Measurements from ENCODE around the gene SH3PXD2A. TPM values are rescaled to one million over a fixed set of nuclear protein-coding genes. Genes with fewer than 3 reads are reported as not detected.
"Not testable (repeated sequence)": the region's sequence is repeated elsewhere in the genome, so short reads cannot be mapped to it uniquely, and the experiment has no call there.

The SH3PXD2A gene
- total and polyA plus RNA-seq, 8 donors: 3.9 to 16.4 (median 8.0) TPM

GRCh38 chr10:103635580-103635979 lies 219.8 kb downstream of the SH3PXD2A start:
- ATAC-seq: no peak
- intact Hi-C loops (cut with DNase I): no loop called here
- no peak overlapping the region for H3K4me3 ChIP-seq
- 66 to 73% methylated on average over 5 of the region's 5 CpGs for WGBS, 2 donors
- no peak for TF ChIP-seq CTCF (IDR thresholded peaks at IDR 0.05)
- no peak overlapping the region for H3K27ac ChIP-seq
- peaks cover 0 to 6% (median 6%) of the 10 kb centered on the region in 3 donors for H3K4me1 ChIP-seq
- H3K9me3 ChIP-seq: no peaks in the 10 kb centered on the region
- H3K27me3 ChIP-seq: no peaks in the 10 kb centered on the region
- DNase-seq: no peak
- no peak for FAIRE-seq
- H3K36me3 ChIP-seq: no peaks in the 10 kb centered on the region

DNA sequence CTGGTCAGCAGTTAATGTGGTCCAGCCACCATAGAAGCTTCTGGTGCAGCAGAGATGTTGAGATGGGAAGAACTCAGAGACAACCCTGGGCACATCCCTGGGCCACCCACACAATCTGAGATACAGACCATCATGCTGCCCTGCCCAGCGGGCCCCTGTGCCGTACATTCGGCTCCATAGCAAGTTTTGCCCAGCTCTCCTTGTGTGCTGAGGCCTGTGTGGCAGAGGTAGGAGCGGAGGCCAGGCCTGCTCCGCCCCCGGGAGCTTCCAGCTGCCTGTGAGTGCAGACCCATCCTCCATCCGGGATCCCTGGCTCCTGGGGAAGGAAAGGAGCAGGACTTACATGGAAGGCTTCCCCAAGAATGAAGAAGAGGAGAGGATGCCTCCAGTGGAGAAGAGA lies 221.5 kb downstream of the SH3PXD2A start:
- FAIRE-seq (no peak), ATAC-seq (no peak), DNase-seq (peak in 1 of 6 donors; percentile 31)
- no peak for TF ChIP-seq CTCF (IDR thresholded peaks at IDR 0.05)
- Histone ChIP-seq H3K9me3 (no peaks in the 10 kb centered on the region), H3K36me3 (no peaks in the 10 kb centered on the region), H3K4me1 (peaks cover 0 to 6% (median 6%) of the 10 kb centered on the region in 3 donors), H3K27me3 (no peaks in the 10 kb centered on the region), H3K27ac (no peak overlapping the region), H3K4me3 (no peak overlapping the region)
- intact Hi-C loops (cut with DNase I): no loop called here
- 89 to 92% methylated on average over 7 of the region's 7 CpGs for WGBS, 2 donors

DNA sequence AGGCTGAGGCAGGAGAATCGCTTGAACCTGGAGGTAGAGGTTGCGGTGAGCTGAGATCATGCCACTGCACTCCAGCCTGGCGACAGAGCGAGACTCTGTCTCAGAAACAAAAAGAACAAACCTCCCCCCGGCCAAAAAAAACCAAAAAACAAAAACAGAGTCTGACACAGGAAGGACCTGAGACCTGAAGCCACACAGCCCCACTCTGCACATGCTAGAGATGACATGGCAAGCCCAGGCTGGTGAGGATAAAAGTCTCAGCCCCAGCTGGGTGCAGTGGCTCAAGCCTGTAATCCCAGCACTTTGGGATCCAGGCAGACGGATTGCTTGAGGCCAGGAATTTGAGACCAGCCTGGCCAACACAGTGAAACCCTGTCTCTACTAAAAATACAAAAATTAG lies 222.5 kb downstream of the SH3PXD2A start:
- 83 to 95% methylated on average over 6 of the region's 6 CpGs for WGBS, 2 donors
- intact Hi-C loops (cut with DNase I); H3K27ac ChIP-seq; H3K9me3 ChIP-seq; H3K4me3 ChIP-seq; H3K27me3 ChIP-seq; H3K4me1 ChIP-seq; DNase-seq; FAIRE-seq; ATAC-seq; H3K36me3 ChIP-seq: not testable (repeated sequence)

DNA sequence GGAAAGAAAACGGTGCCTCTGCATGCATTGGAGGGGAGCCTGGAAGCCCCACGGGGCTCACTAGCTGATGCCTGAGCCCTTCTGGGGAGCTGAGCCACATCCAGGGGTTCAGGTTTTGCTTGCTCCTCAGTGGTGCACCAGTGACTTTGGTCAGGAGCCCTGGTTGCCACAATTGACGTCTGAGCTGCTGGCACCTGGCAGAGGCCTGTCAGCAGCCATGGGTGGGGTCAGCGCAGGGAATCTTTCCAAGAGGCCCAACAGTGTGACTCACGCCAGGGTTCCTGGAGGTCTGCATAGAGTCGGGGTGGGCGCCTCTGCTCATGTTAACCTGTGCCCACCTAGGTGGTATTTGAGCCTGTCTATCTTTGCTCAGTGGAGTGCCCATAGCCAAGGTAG lies 223.1 kb downstream of the SH3PXD2A start:
- intact Hi-C loops (cut with DNase I): no loop called here
- WGBS, 2 donors: 71 to 74% methylated on average over 7 of the region's 7 CpGs
- Histone ChIP-seq H3K4me1 (no peaks in the 10 kb centered on the region), H3K36me3 (no peaks in the 10 kb centered on the region), H3K4me3 (no peak overlapping the region), H3K27ac (no peak overlapping the region), H3K27me3 (no peaks in the 10 kb centered on the region), H3K9me3 (no peaks in the 10 kb centered on the region)
- TF ChIP-seq CTCF (IDR thresholded peaks at IDR 0.05): no peak
- no peak for FAIRE-seq
- ATAC-seq: no peak
- DNase-seq: peak in 1 of 6 donors; percentile 15

- Histone ChIP-seq H3K27me3 (no peaks in the 10 kb centered on the region), H3K9me3 (no peaks in the 10 kb centered on the region), H3K27ac (no peak overlapping the region), H3K4me1 (no peaks in the 10 kb centered on the region), H3K4me3 (no peak overlapping the region), H3K36me3 (no peaks in the 10 kb centered on the region)
- ATAC-seq: no peak
- intact Hi-C loops (cut with DNase I): no loop called here
- TF ChIP-seq CTCF (IDR thresholded peaks at IDR 0.05): no peak
- 53% methylated on average over 1 of the region's 1 CpG for WGBS, 2 donors
- peak in 1 of 6 donors; percentile 30 for DNase-seq
- FAIRE-seq: no peak
Measured at GRCh38 chr10:103630156-103630555, 225.2 kb downstream of the SH3PXD2A start.

All from pancreas (tissue), 10 donors.